GM23338 (cell line): ENCODE measurements around the gene SYCN. TPM values are rescaled to one million over a fixed set of nuclear protein-coding genes. Genes with fewer than 3 reads are reported as not detected.

Source experiments
- ATAC-seq: fragments of 200-7000 bp; cut with Tn5 transposase; 3 replicates; pipeline ENCODE4 v1.9.1; 2020
- DNase-seq: peaks from one replicate; pipeline ENCODE4 v3.0.0-alpha.2; 2015; ENCODE audit warnings: low spot score
- H2AFZ ChIP-seq: fragments of 200-600 bp; sonication (generic); 2 replicates; pipeline ENCODE4 v1.8.0; 2016; ENCODE audit warnings: antibody characterized with exemption, mild to moderate bottlenecking, moderate library complexity
- H3F3A ChIP-seq: fragments of 200-600 bp; sonication (generic); replicated peaks from 2 replicates; pipeline ENCODE4 v1.8.0; 2017; ENCODE audit warnings: antibody characterized with exemption, mixed run types, low read depth
- H3K27ac ChIP-seq: fragments of 200-600 bp; sonication (generic); 2 replicates; pipeline ENCODE4 v1.6.1; 2016; ENCODE audit warnings: low read depth
- H3K27me3 ChIP-seq: fragments of 200-600 bp; sonication (generic); 2 replicates; pipeline ENCODE4 v1.8.0; 2016; ENCODE audit warnings: mild to moderate bottlenecking, mixed run types, moderate library complexity; ENCODE audit not compliant: insufficient read depth
- H3K36me3 ChIP-seq: fragments of 200-600 bp; sonication (generic); 2 replicates; pipeline ENCODE4 v1.8.0; 2016; ENCODE audit warnings: mild to moderate bottlenecking; ENCODE audit not compliant: insufficient read depth
- H3K4me1 ChIP-seq: fragments of 200-600 bp; sonication (generic); 2 replicates; pipeline ENCODE4 v1.8.0; 2016; ENCODE audit warnings: mild to moderate bottlenecking, moderate library complexity; ENCODE audit not compliant: insufficient read depth
- H3K4me2 ChIP-seq: fragments of 200-600 bp; sonication (generic); 2 replicates; pipeline ENCODE4 v1.7.1; 2017; ENCODE audit warnings: mixed run types
- H3K4me3 ChIP-seq: fragments of 200-600 bp; sonication (generic); 2 replicates; pipeline ENCODE4 v1.6.1; 2016; ENCODE audit warnings: mixed run types
- H3K79me2 ChIP-seq: fragments of 200-600 bp; sonication (generic); replicated peaks from 2 replicates; pipeline ENCODE4 v1.8.0; 2017; ENCODE audit warnings: mild to moderate bottlenecking; ENCODE audit not compliant: insufficient read depth
- H3K9me2 ChIP-seq: fragments of 200-600 bp; sonication (generic); 2 replicates; pipeline ENCODE4 v1.8.0; 2017; ENCODE audit not compliant: insufficient read depth
- H4K20me1 ChIP-seq: fragments of 200-600 bp; sonication (generic); replicated peaks from 2 replicates; pipeline ENCODE4 v1.8.0; 2017; ENCODE audit warnings: mild to moderate bottlenecking; ENCODE audit not compliant: insufficient read depth
- H3K27ac Mint-ChIP-seq: 2 replicates; pipeline ENCODE4 v1.8.0; 2020; ENCODE audit warnings: inconsistent platforms, mild to moderate bottlenecking, moderate library complexity, mixed read lengths
- H3K27me3 Mint-ChIP-seq: 3 replicates; pipeline ENCODE4 v1.8.0; 2022; ENCODE audit warnings: low read depth, mild to moderate bottlenecking, moderate library complexity, mixed read lengths, inconsistent platforms; ENCODE audit not compliant: insufficient read depth, poor library complexity
- H3K36me3 Mint-ChIP-seq: 3 replicates; pipeline ENCODE4 v1.8.0; 2021; ENCODE audit warnings: low read depth, mild to moderate bottlenecking, inconsistent platforms, moderate library complexity, mixed read lengths
- H3K4me1 Mint-ChIP-seq: 3 replicates; pipeline ENCODE4 v1.8.0; 2020; ENCODE audit warnings: mild to moderate bottlenecking, inconsistent platforms, mixed read lengths
- H3K4me3 Mint-ChIP-seq: 3 replicates; pipeline ENCODE4 v1.8.0; 2021; ENCODE audit warnings: moderate library complexity, mild to moderate bottlenecking, inconsistent platforms, mixed read lengths
- H3K9me3 Mint-ChIP-seq: 3 replicates; pipeline ENCODE4 v1.8.0; 2020; ENCODE audit warnings: moderate library complexity, mild to moderate bottlenecking, inconsistent platforms, mixed read lengths
- CTCF ChIP-seq, 2 experiments: fragments of 200-600 bp in 1 of 2; sonication (generic) in 1 of 2; conservative IDR thresholded peaks; 2 replicates each; pipeline versions ENCODE4 v1.5.1 to v1.6.1; 2016 to 2017; ENCODE audit warnings: antibody characterized with exemption in 2 of 2, low read depth in 2 of 2, mild to moderate bottlenecking in 2 of 2, moderate library complexity in 1 of 2
- ETS1 ChIP-seq: IDR thresholded peaks from 2 replicates; pipeline ENCODE4 v1.6.1; 2016; ENCODE audit warnings: antibody characterized with exemption
- EZH2 ChIP-seq: fragments of 200-600 bp; sonication (generic); IDR thresholded peaks from one replicate; pipeline ENCODE4 v1.8.0; 2017; ENCODE audit warnings: antibody characterized with exemption, mild to moderate bottlenecking, low read depth; ENCODE audit not compliant: unreplicated experiment
- EZH2phosphoT487 ChIP-seq: fragments of 200-600 bp; sonication (generic); IDR thresholded peaks from one replicate; pipeline ENCODE4 v1.8.1; 2018; ENCODE audit warnings: antibody characterized with exemption; ENCODE audit not compliant: unreplicated experiment
- REST ChIP-seq: IDR thresholded peaks from one replicate; pipeline ENCODE4 v1.6.1; 2018; ENCODE audit warnings: antibody characterized with exemption; ENCODE audit not compliant: unreplicated experiment
- STAT1 ChIP-seq: IDR thresholded peaks from one replicate; pipeline ENCODE4 v1.6.1; 2016; ENCODE audit warnings: antibody characterized with exemption; ENCODE audit not compliant: unreplicated experiment
- ZNF114 ChIP-seq: fragments of 250-450 bp; sonication (Bioruptor Pico); IDR thresholded peaks from 2 replicates; pipeline ENCODE4 v1.5.0; 2020; ENCODE audit warnings: mild to moderate bottlenecking, moderate library complexity
- polyA plus RNA-seq: library from polyadenylated mRNA; unstranded; fragments of >200 nt; fragmentation: Nextera tagmentation; extraction: Ambion mirVana; gene quantifications from 2 replicates; pipeline ENCODE4 v1.2.1, GENCODE V29; 2016
- total RNA-seq: library from RNA; depleted of rRNA; stranded (reverse); fragments of >200 nt; shearing (Covaris generic); gene quantifications from 2 replicates; pipeline ENCODE4 v1.2.3, GENCODE V29; 2014
- TF ChIP-seq, protein P1 (sequence below): fragments of 250-450 bp; sonication (Bioruptor Pico); IDR thresholded peaks from 2 replicates; pipeline ENCODE4 v1.5.0; 2020; ENCODE audit warnings: mild to moderate bottlenecking, moderate library complexity

SYCN gene
- total and polyA plus RNA-seq, 2 experiments from 2014 or later: not detected

GRCh38 chr19:39202998-39203355 is 1.1 kb downstream of the SYCN start:
- Mint-ChIP-seq H3K4me1 (no peaks in the 10 kb centered on the region; the same call in 2 of the 3 replicates), H3K27me3 (peaks cover 31% of the 10 kb centered on the region), H3K27ac (no peak overlapping the region), H3K4me3 (no peak overlapping the region), H3K9me3 (no peaks in the 10 kb centered on the region), H3K36me3 (no peaks in the 10 kb centered on the region)
- H3K4me2 ChIP-seq: no peak overlapping the region
- H3K27me3 ChIP-seq: peaks cover 39% of the 10 kb centered on the region
- no peak overlapping the region for H3K27ac ChIP-seq
- no peaks in the 10 kb centered on the region for H3K9me2 ChIP-seq
- no peak overlapping the region for H2AFZ ChIP-seq
- no peak for DNase-seq
- ATAC-seq: no peak
- no peaks in the 10 kb centered on the region for H3K79me2 ChIP-seq
- no peak overlapping the region for H3K4me3 ChIP-seq
- H4K20me1 ChIP-seq: no peaks in the 10 kb centered on the region
- no peaks in the 10 kb centered on the region for H3K36me3 ChIP-seq
- H3K4me1 ChIP-seq: no peaks in the 10 kb centered on the region; the same call in 1 of the 2 replicates
- H3F3A ChIP-seq: no peaks in the 10 kb centered on the region
- no peak for TF ChIP-seq CTCF (conservative IDR thresholded peaks at IDR 0.05; ENCODE audit: low read depth in 2 of 2)
- no peak for TF ChIP-seq REST
- no peak for TF ChIP-seq ZNF114 (CRISPR knock-in tag)
- no peak for TF ChIP-seq EZH2
- no peak for TF ChIP-seq ETS1
- TF ChIP-seq EZH2phosphoT487: no peak

- H3K36me3 ChIP-seq: no peaks in the 10 kb centered on the region
- H3K79me2 ChIP-seq: no peaks in the 10 kb centered on the region
- no peak overlapping the region for H3K27ac Mint-ChIP-seq
- TF ChIP-seq, protein P1, sequence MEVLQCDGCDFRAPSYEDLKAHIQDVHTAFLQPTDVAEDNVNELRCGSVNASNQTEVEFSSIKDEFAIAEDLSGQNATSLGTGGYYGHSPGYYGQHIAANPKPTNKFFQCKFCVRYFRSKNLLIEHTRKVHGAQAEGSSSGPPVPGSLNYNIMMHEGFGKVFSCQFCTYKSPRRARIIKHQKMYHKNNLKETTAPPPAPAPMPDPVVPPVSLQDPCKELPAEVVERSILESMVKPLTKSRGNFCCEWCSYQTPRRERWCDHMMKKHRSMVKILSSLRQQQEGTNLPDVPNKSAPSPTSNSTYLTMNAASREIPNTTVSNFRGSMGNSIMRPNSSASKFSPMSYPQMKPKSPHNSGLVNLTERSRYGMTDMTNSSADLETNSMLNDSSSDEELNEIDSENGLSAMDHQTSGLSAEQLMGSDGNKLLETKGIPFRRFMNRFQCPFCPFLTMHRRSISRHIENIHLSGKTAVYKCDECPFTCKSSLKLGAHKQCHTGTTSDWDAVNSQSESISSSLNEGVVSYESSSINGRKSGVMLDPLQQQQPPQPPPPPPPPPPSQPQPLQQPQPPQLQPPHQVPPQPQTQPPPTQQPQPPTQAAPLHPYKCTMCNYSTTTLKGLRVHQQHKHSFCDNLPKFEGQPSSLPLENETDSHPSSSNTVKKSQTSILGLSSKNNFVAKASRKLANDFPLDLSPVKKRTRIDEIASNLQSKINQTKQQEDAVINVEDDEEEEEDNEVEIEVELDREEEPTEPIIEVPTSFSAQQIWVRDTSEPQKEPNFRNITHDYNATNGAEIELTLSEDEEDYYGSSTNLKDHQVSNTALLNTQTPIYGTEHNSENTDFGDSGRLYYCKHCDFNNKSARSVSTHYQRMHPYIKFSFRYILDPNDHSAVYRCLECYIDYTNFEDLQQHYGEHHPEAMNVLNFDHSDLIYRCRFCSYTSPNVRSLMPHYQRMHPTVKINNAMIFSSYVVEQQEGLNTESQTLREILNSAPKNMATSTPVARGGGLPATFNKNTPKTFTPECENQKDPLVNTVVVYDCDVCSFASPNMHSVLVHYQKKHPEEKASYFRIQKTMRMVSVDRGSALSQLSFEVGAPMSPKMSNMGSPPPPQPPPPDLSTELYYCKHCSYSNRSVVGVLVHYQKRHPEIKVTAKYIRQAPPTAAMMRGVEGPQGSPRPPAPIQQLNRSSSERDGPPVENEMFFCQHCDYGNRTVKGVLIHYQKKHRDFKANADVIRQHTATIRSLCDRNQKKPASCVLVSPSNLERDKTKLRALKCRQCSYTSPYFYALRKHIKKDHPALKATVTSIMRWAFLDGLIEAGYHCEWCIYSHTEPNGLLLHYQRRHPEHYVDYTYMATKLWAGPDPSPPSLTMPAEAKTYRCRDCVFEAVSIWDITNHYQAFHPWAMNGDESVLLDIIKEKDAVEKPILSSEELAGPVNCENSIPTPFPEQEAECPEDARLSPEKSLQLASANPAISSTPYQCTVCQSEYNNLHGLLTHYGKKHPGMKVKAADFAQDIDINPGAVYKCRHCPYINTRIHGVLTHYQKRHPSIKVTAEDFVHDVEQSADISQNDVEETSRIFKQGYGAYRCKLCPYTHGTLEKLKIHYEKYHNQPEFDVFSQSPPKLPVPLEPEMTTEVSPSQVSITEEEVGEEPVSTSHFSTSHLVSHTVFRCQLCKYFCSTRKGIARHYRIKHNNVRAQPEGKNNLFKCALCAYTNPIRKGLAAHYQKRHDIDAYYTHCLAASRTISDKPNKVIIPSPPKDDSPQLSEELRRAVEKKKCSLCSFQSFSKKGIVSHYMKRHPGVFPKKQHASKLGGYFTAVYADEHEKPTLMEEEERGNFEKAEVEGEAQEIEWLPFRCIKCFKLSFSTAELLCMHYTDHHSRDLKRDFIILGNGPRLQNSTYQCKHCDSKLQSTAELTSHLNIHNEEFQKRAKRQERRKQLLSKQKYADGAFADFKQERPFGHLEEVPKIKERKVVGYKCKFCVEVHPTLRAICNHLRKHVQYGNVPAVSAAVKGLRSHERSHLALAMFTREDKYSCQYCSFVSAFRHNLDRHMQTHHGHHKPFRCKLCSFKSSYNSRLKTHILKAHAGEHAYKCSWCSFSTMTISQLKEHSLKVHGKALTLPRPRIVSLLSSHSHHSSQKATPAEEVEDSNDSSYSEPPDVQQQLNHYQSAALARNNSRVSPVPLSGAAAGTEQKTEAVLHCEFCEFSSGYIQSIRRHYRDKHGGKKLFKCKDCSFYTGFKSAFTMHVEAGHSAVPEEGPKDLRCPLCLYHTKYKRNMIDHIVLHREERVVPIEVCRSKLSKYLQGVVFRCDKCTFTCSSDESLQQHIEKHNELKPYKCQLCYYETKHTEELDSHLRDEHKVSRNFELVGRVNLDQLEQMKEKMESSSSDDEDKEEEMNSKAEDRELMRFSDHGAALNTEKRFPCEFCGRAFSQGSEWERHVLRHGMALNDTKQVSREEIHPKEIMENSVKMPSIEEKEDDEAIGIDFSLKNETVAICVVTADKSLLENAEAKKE: no peak
- no peak for TF ChIP-seq ETS1
- TF ChIP-seq STAT1: no peak
These were observed 3.3 kb downstream of the SYCN start for GRCh38 chr19:39200803-39201115.

More at GRCh38 chr19:39200803-39201115, 3.3 kb downstream of the SYCN start:
- H3K9me3 Mint-ChIP-seq: peaks cover 3% of the 10 kb centered on the region; the same call in 2 of the 3 replicates
- H3K36me3 Mint-ChIP-seq: no peaks in the 10 kb centered on the region; the same call in 2 of the 3 replicates
- no peak for DNase-seq
- no peak overlapping the region for H3K27ac ChIP-seq
- H3K9me2 ChIP-seq: no peaks in the 10 kb centered on the region
- H3K27me3 Mint-ChIP-seq: peaks cover 44% of the 10 kb centered on the region
- peaks cover 60% of the 10 kb centered on the region for H3K27me3 ChIP-seq
- peaks cover 11% of the 10 kb centered on the region for H3K4me1 Mint-ChIP-seq
- H3F3A ChIP-seq: no peaks in the 10 kb centered on the region
- peaks cover 6% of the 10 kb centered on the region for H3K4me1 ChIP-seq
- H3K4me3 ChIP-seq: no peak overlapping the region
- H4K20me1 ChIP-seq: no peaks in the 10 kb centered on the region
- ATAC-seq: no peak
- no peak overlapping the region; the same call in 2 of the 3 replicates for H3K4me3 Mint-ChIP-seq
- H2AFZ ChIP-seq: no peak overlapping the region
- H3K4me2 ChIP-seq: no peak overlapping the region
